Skeletal muscle tissue (tissue), 1 donor: ENCODE data around the gene BORCS6. TPM values are rescaled to one million over a fixed set of nuclear protein-coding genes. Genes with fewer than 3 reads are reported as not detected.

Experiments used
- total RNA-seq: library from RNA; depleted of rRNA; stranded (reverse); fragments of >200 nt; gene quantifications from one replicate; pipeline ENCODE4 v1.2.3, GENCODE V29; 2014

The BORCS6 gene
- total RNA-seq, 1 donor from 2014 or later: 4.7 TPM

Other genes with a start within 250 kb of the BORCS6 start
- gene GUCY2D, start 187.6 kb downstream of the BORCS6 start, total RNA-seq: not detected
- 0.52 TPM for gene ALOX15B, start 151.1 kb downstream of the BORCS6 start, total RNA-seq
- not detected for gene ALOX12B, start 102.5 kb downstream of the BORCS6 start, total RNA-seq
- gene ALOXE3, start 71.7 kb downstream of the BORCS6 start, total RNA-seq: not detected
- gene HES7, start 66.1 kb downstream of the BORCS6 start, total RNA-seq: under 0.01 TPM
- gene PER1, start 37.8 kb downstream of the BORCS6 start, total RNA-seq: 37.1 TPM
- 8.4 TPM for gene VAMP2, start 27.2 kb downstream of the BORCS6 start, total RNA-seq
- gene TMEM107, start 13.8 kb downstream of the BORCS6 start, total RNA-seq: 25.1 TPM
- gene AURKB, start 20.4 kb upstream of the BORCS6 start, total RNA-seq: 5.7 TPM
- gene CTC1, start 57.9 kb upstream of the BORCS6 start, total RNA-seq: 3.7 TPM
- 16.7 TPM for gene PFAS, start 59.1 kb upstream of the BORCS6 start, total RNA-seq
- gene RANGRF, start 98.5 kb upstream of the BORCS6 start, total RNA-seq: 6.8 TPM
- gene SLC25A35, start 105.2 kb upstream of the BORCS6 start, total RNA-seq: 0.52 TPM
- gene ARHGEF15, start 120.1 kb upstream of the BORCS6 start, total RNA-seq: 2.6 TPM
- not detected for gene ODF4, start 149.7 kb upstream of the BORCS6 start, total RNA-seq
- 4,040 TPM for gene RPL26, start 193.0 kb upstream of the BORCS6 start, total RNA-seq
- gene RNF222, start 207.6 kb upstream of the BORCS6 start, total RNA-seq: not detected
- gene NDEL1, start 245.7 kb upstream of the BORCS6 start, total RNA-seq: 32.4 TPM